A549 (cell line): Measurements from ENCODE around the gene SLC7A10. TPM values are rescaled to one million over a fixed set of nuclear protein-coding genes. Genes with fewer than 3 reads are reported as not detected.
A peak's percentile ranks its signal among the peaks of the same experiment; 100 is the strongest.

Source experiments
- ATAC-seq, 2 experiments: fragments of 200-7000 bp in 1 of 2; fragments of >200 bp in 1 of 2; cut with Nextera tagmentation in 1 of 2; cut with Tn5 transposase in 1 of 2; 3 replicates each; pipeline versions ENCODE4 v1.8.0 to v1.9.1; 2018 to 2020; ENCODE audit warnings: mild to moderate bottlenecking in 1 of 2, moderate library complexity in 1 of 2
- CTCF ChIA-PET: fragments of 300-600 bp; sonication (Branson Sonifier 250); formaldehyde crosslinking; extraction: SDS; loops from one replicate; lab custom pipeline; 2021; ENCODE audit warnings: antibody characterized with exemption, inconsistent platforms; lab: Yijun Ruan, JAX
- POLR2A ChIA-PET: fragments of 350-600 bp; formaldehyde crosslinking; extraction: SDS; loops from one replicate; lab custom pipeline; 2021; ENCODE audit warnings: antibody characterized with exemption, inconsistent platforms; lab: Yijun Ruan, JAX
- DNase-seq, 2 experiments: peaks; one replicate each; pipeline versions ENCODE4 v3.0.0 to v3.0.0-alpha.2; 2011 to 2016; ENCODE audit warnings: low read depth in 1 of 2, low spot score in 1 of 2
- FAIRE-seq: peaks from 2 replicates; lab custom pipeline; 2011; peaks lifted over from hg19 to GRCh38; lab: Jason Lieb, UNC
- H3K27ac ChIP-seq, 2 experiments: fragments of >200 bp; sonication (Bioruptor Twin); formaldehyde crosslinking; 3 replicates each; pipeline ENCODE4 v1.5.1; 2016 to 2017
- H3K4me1 ChIP-seq: fragments of >200 bp; sonication (Bioruptor Twin); formaldehyde crosslinking; 3 replicates; pipeline ENCODE4 v1.6.1; 2016
- H3K4me2 ChIP-seq: fragments of >200 bp; sonication (Bioruptor Twin); formaldehyde crosslinking; 3 replicates; pipeline ENCODE4 v1.6.1; 2016
- H3K4me3 ChIP-seq: fragments of >200 bp; sonication (Bioruptor Twin); formaldehyde crosslinking; 3 replicates; pipeline ENCODE4 v1.5.1; 2016
- H3K9me3 ChIP-seq: fragments of >200 bp; sonication (Bioruptor Twin); formaldehyde crosslinking; 3 replicates; pipeline ENCODE4 v1.6.1; 2016
- CBX8 ChIP-seq: fragments of 200-600 bp; sonication (generic); IDR thresholded peaks from 2 replicates; pipeline ENCODE4 v1.6.1; 2016
- CEBPB ChIP-seq, 2 experiments: fragments of >200 bp in 1 of 2; sonication (Bioruptor Twin) in 1 of 2; formaldehyde crosslinking in 1 of 2; IDR thresholded peaks; 2 replicates each; pipeline ENCODE4 v1.6.1; 2012 to 2016
- CHD2 ChIP-seq: fragments of 150-350 bp; IDR thresholded peaks from 2 replicates; pipeline ENCODE4 v1.6.1; 2014; ENCODE audit warnings: low read length; ENCODE audit not compliant: partially characterized antibody
- CHD4 ChIP-seq: fragments of 200-600 bp; sonication (generic); IDR thresholded peaks from 2 replicates; pipeline ENCODE4 v1.6.1; 2016; ENCODE audit warnings: antibody characterized with exemption, mild to moderate bottlenecking, borderline replicate concordance
- EP300 ChIP-seq, 2 experiments: fragments of >200 bp; sonication (Bioruptor Twin); formaldehyde crosslinking; IDR thresholded peaks; 2 replicates in 1 of 2; 3 replicates in 1 of 2; pipeline ENCODE4 v1.6.1; 2016 to 2017
- FOSL2 ChIP-seq, 2 experiments: fragments of 450-650 bp in 1 of 2; fragments of >200 bp in 1 of 2; sonication (Bioruptor Twin) in 1 of 2; formaldehyde crosslinking; IDR thresholded peaks; 2 replicates each; pipeline versions ENCODE4 v1.5.0 to v1.6.1; 2016 to 2020; ENCODE audit warnings: mild to moderate bottlenecking in 1 of 2, moderate library complexity in 1 of 2
- HOXB13 ChIP-seq: fragments of 250-450 bp; sonication (Bioruptor Pico); IDR thresholded peaks from 2 replicates; pipeline ENCODE4 v1.5.0; 2020; ENCODE audit warnings: low read depth, mild to moderate bottlenecking, moderate library complexity
- HOXB5 ChIP-seq: fragments of 250-450 bp; sonication (Bioruptor Pico); IDR thresholded peaks from 2 replicates; pipeline ENCODE4 v1.5.0; 2020; ENCODE audit warnings: mild to moderate bottlenecking, moderate library complexity
- KDM5A ChIP-seq: fragments of 200-600 bp; sonication (generic); IDR thresholded peaks from 2 replicates; pipeline ENCODE4 v1.6.1; 2016; ENCODE audit warnings: antibody characterized with exemption, mild to moderate bottlenecking
- NFE2L2 ChIP-seq: fragments of 150-350 bp; conservative IDR thresholded peaks from 2 replicates; pipeline ENCODE4 v1.6.1; 2014; ENCODE audit warnings: low read length
- NR3C1 ChIP-seq: fragments of >200 bp; sonication (Bioruptor Twin); formaldehyde crosslinking; IDR thresholded peaks from 3 replicates; pipeline ENCODE4 v1.6.1; 2017
- RFX5 ChIP-seq: fragments of 450-650 bp; IDR thresholded peaks from 2 replicates; pipeline ENCODE4 v1.7.1; 2014; ENCODE audit warnings: antibody characterized with exemption, mild to moderate bottlenecking, moderate library complexity
- ZFP36 ChIP-seq: fragments of 450-650 bp; IDR thresholded peaks from 2 replicates; pipeline ENCODE4 v1.6.1; 2014; ENCODE audit warnings: borderline replicate concordance; ENCODE audit not compliant: partially characterized antibody
- ZSCAN20 ChIP-seq: fragments of 250-450 bp; sonication (Bioruptor Pico); IDR thresholded peaks from 2 replicates; pipeline ENCODE4 v1.8.0; 2022; ENCODE audit warnings: mild to moderate bottlenecking, moderate library complexity
- WGBS: methylation state at CpG from one replicate; pipeline ENCODE4 v1.1.6; 2017; ENCODE audit errors: missing lambda C conversion rate; 5-methylcytosine and 5-hydroxymethylcytosine counted together
- polyA plus RNA-seq, 4 experiments: library from polyadenylated mRNA; depleted of rRNA in 3 of 4; stranded (reverse); fragments of >200 nt; fragmentation: RNase III in 1 of 4; extraction: RNeasy Plus Mini Kit Qiagen cat#74134 plus additional on column Dnase treatment in 1 of 4; gene quantifications; 2 replicates in 3 of 4; 3 replicates in 1 of 4; pipeline ENCODE4 v1.2.3, GENCODE V29; 2011 to 2017
- TF ChIP-seq, protein P1 (sequence below): fragments of 200-600 bp; sonication (generic); IDR thresholded peaks from 2 replicates; pipeline ENCODE4 v1.6.1; 2016; ENCODE audit warnings: antibody characterized with exemption, mild to moderate bottlenecking, moderate library complexity
- TF ChIP-seq, protein P2 (sequence below): fragments of >200 bp; sonication (Bioruptor Twin); formaldehyde crosslinking; IDR thresholded peaks from 3 replicates; pipeline ENCODE4 v1.5.1; 2016
- TF ChIP-seq, protein P3 (sequence below): fragments of >200 bp; sonication (Bioruptor Twin); formaldehyde crosslinking; IDR thresholded peaks from 2 replicates; pipeline ENCODE4 v1.6.1; 2016
- TF ChIP-seq, protein P4 (sequence below): IDR thresholded peaks from 2 replicates; pipeline ENCODE4 v1.6.1; 2012; ENCODE audit warnings: low read depth, borderline replicate concordance

SLC7A10 gene
- polyA plus RNA-seq, 2 of the 4 experiments (the other 2 are of a cell fraction), result 0.05 to 0.26 TPM

DNA sequence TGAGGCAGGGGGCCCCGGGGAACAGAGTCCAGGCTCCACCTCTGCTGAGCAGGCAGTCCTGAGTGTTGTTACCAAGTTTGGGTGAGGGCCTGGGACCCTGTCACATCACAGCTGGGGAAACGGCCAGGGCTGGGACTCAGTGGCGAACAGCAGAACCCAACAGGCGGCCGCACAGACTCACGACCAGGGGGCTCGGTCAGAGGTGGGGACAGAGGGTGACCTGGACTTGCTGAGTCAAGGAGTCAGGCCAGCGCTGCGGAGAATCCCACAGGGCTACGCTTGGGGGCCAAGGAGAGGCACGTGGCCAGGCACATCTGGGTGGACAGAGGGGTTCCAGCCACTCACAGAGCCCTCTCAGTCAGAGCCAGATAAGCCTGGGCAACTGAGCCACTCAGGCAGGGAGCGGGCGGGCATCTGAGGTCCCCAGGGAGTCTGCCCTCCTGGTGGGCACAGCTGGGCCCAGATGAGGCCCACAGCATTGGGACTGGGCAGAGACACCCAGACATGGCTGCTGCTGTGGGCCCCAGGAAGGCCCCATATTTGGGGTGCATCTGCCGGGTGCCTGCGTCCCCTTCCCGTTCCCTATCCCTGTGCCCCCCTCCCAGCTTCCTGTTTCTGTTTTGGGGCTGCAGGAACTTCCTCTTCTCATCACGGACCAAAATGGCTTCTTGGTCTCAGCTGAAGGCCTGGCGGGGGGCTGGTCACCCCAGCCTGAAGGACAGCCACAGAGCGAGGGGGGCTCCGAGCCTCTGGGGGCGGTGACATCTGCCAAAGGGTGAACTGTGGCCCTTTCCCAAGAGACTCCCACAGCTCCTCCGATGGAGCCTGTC is 42.7 kb upstream of the SLC7A10 start:
- ChIA-PET POLR2A (interaction anchor here (0.9 kb wide), 1 partner anchor 34 kb away, joined by 3 read pairs; the partner anchor contains the start of gene CEBPA), CTCF (interaction anchor here (0.9 to 7.0 kb wide), 10 partner anchors 10 to 510 kb away, joined by 3 to 44 read pairs (median 10); no protein-coding TSS in a partner anchor)
- ATAC-seq, result peak in 1 of 2 experiments; percentile 4; a peak in 3 of 6 replicates

DNA sequence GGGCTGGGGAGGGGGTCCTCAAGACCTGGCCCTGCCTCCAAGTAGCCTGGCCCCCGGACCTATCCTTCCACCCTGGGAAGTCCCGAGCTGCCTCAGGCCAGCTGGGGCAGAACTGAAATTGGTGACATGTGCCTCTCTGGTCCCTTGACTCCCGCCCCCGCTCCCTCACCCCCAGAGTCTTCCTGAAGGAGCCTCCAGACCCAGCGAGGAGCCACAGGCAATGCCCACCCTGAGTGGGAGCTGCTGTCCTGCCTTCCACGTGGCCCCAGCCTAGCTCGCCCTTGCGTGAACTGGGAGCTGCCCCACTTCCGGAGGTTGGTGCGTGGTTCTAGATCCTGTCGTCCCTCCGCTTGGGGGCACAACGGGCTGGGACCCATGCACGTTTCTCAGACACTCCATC is 42.1 kb upstream of the SLC7A10 start:
- H3K9me3 ChIP-seq, result no peaks in the 10 kb centered on the region
- CTCF ChIA-PET, result interaction anchor here (0.9 to 7.0 kb wide), 9 partner anchors 11 to 510 kb away, joined by 3 to 44 read pairs (median 5); no protein-coding TSS in a partner anchor
- TF ChIP-seq KDM5A, result no peak
- no peak for TF ChIP-seq ZFP36
- TF ChIP-seq CBX8, result no peak
- TF ChIP-seq, protein P1, sequence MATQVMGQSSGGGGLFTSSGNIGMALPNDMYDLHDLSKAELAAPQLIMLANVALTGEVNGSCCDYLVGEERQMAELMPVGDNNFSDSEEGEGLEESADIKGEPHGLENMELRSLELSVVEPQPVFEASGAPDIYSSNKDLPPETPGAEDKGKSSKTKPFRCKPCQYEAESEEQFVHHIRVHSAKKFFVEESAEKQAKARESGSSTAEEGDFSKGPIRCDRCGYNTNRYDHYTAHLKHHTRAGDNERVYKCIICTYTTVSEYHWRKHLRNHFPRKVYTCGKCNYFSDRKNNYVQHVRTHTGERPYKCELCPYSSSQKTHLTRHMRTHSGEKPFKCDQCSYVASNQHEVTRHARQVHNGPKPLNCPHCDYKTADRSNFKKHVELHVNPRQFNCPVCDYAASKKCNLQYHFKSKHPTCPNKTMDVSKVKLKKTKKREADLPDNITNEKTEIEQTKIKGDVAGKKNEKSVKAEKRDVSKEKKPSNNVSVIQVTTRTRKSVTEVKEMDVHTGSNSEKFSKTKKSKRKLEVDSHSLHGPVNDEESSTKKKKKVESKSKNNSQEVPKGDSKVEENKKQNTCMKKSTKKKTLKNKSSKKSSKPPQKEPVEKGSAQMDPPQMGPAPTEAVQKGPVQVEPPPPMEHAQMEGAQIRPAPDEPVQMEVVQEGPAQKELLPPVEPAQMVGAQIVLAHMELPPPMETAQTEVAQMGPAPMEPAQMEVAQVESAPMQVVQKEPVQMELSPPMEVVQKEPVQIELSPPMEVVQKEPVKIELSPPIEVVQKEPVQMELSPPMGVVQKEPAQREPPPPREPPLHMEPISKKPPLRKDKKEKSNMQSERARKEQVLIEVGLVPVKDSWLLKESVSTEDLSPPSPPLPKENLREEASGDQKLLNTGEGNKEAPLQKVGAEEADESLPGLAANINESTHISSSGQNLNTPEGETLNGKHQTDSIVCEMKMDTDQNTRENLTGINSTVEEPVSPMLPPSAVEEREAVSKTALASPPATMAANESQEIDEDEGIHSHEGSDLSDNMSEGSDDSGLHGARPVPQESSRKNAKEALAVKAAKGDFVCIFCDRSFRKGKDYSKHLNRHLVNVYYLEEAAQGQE, result no peak
- TF ChIP-seq NFE2L2, result no peak
- no peak for TF ChIP-seq CHD4
- no peak for TF ChIP-seq NR3C1
- TF ChIP-seq, protein P2, sequence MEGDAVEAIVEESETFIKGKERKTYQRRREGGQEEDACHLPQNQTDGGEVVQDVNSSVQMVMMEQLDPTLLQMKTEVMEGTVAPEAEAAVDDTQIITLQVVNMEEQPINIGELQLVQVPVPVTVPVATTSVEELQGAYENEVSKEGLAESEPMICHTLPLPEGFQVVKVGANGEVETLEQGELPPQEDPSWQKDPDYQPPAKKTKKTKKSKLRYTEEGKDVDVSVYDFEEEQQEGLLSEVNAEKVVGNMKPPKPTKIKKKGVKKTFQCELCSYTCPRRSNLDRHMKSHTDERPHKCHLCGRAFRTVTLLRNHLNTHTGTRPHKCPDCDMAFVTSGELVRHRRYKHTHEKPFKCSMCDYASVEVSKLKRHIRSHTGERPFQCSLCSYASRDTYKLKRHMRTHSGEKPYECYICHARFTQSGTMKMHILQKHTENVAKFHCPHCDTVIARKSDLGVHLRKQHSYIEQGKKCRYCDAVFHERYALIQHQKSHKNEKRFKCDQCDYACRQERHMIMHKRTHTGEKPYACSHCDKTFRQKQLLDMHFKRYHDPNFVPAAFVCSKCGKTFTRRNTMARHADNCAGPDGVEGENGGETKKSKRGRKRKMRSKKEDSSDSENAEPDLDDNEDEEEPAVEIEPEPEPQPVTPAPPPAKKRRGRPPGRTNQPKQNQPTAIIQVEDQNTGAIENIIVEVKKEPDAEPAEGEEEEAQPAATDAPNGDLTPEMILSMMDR, result no peak
- TF ChIP-seq, protein P3, sequence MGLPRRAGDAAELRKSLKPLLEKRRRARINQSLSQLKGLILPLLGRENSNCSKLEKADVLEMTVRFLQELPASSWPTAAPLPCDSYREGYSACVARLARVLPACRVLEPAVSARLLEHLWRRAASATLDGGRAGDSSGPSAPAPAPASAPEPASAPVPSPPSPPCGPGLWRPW, result no peak
- no peak for TF ChIP-seq FOSL2 (IDR thresholded peaks at IDR 0.05)
- TF ChIP-seq FOSL2 (CRISPR knock-in tag; IDR thresholded peaks at IDR 0.05), result no peak
- no peak for TF ChIP-seq EP300 (IDR thresholded peaks at IDR 0.05)
- no peak for TF ChIP-seq CHD2
- no peak for TF ChIP-seq HOXB5 (CRISPR knock-in tag)
- no peak for TF ChIP-seq ZSCAN20 (CRISPR knock-in tag)
- TF ChIP-seq, all 56 proteins: peak for 0
- Histone ChIP-seq H3K4me1 (no peaks in the 10 kb centered on the region), H3K27ac (no peak overlapping the region), H3K4me2 (no peak overlapping the region), H3K4me3 (no peak overlapping the region)
- ATAC-seq (peak in 1 of 2 experiments; percentile 11; a peak in 2 of 6 replicates), FAIRE-seq (no peak), DNase-seq (no peak)
- 77% methylated on average over 13 of the region's 14 CpGs for WGBS
- POLR2A ChIA-PET, result interaction anchor here (0.6 kb wide), 1 partner anchor 27 kb away, joined by 5 read pairs; no protein-coding TSS in a partner anchor

More for the DNA sequence above, 42.7 kb upstream of the SLC7A10 start:
- FAIRE-seq (no peak), DNase-seq (no peak)
- Histone ChIP-seq H3K27ac (no peak overlapping the region; a peak in 1 of 6 replicates), H3K4me1 (peaks cover under 1% of the 10 kb centered on the region; the same call in 1 of the 3 replicates), H3K4me2 (no peak overlapping the region), H3K9me3 (no peaks in the 10 kb centered on the region), H3K4me3 (no peak overlapping the region)
- TF ChIP-seq, protein P4, sequence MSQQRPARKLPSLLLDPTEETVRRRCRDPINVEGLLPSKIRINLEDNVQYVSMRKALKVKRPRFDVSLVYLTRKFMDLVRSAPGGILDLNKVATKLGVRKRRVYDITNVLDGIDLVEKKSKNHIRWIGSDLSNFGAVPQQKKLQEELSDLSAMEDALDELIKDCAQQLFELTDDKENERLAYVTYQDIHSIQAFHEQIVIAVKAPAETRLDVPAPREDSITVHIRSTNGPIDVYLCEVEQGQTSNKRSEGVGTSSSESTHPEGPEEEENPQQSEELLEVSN, result no peak
- no peak for TF ChIP-seq HOXB13
- no peak for TF ChIP-seq CEBPB (IDR thresholded peaks at IDR 0.05)
- TF ChIP-seq RFX5, result no peak
- 73% methylated on average over 22 of the region's 22 CpGs for WGBS
